Measurements from ENCODE around the gene TOMM20. TPM values are rescaled to one million over a fixed set of nuclear protein-coding genes. Genes with fewer than 3 reads are reported as not detected.

TOMM20 gene
- total and polyA plus RNA-seq, 9 of the 15 experiments (the other 6 are each of a cell fraction or from before 2014, with no cell fraction given), result 70.6 to 334 (median 159) TPM

GRCh38 chr1:235077571-235078479 is 50.8 kb downstream of the TOMM20 start (continued):
- TF ChIP-seq CLOCK (CRISPR knock-in tag; IDR thresholded peaks at IDR 0.05; ENCODE audit: borderline replicate concordance), result no peak
- no peak for TF ChIP-seq NELFE (IDR thresholded peaks at IDR 0.05; ENCODE audit: insufficient read depth, insufficient read length)
- 0 out of 2 replicates have a peak, but pooled peaks have one; percentile 29 for TF ChIP-seq MTA2 (IDR thresholded peaks at IDR 0.05; ENCODE audit: low read depth)
- no peak for TF ChIP-seq CHAMP1 (IDR thresholded peaks at IDR 0.05)
- TF ChIP-seq ZFX (CRISPR knock-in tag; IDR thresholded peaks at IDR 0.05), result no peak
- no peak for TF ChIP-seq ATF2 (CRISPR knock-in tag; IDR thresholded peaks at IDR 0.05)
- TF ChIP-seq MAX (CRISPR knock-in tag; IDR thresholded peaks at IDR 0.05), result no peak
- no peak for TF ChIP-seq TEAD4 (IDR thresholded peaks at IDR 0.05; ENCODE audit: low read length)
- no peak for TF ChIP-seq TEAD4 (CRISPR knock-in tag; IDR thresholded peaks at IDR 0.05; ENCODE audit: borderline replicate concordance)
- no peak for TF ChIP-seq EP400 (IDR thresholded peaks at IDR 0.05)
- TF ChIP-seq SETDB1 (IDR thresholded peaks at IDR 0.05; ENCODE audit: low read length), result no peak
- no peak for TF ChIP-seq ZNF57 (CRISPR knock-in tag; IDR thresholded peaks at IDR 0.05)
